ENCODE measurements around the gene TRPC3.
"Not testable (repeated sequence)": the region's sequence is repeated elsewhere in the genome, so short reads cannot be mapped to it uniquely, and the experiment has no call there.

The TRPC3 gene

GRCh38 chr4:121943941-121944340 is 7.9 kb downstream of the TRPC3 start:
- DNase-seq = peak; percentile 21

- no peak for DNase-seq
These were observed 12.2 kb downstream of the TRPC3 start for GRCh38 chr4:121939690-121940089.

GRCh38 chr4:121938282-121939092 is 13.4 kb downstream of the TRPC3 start:
- no peak for DNase-seq

- no peak for DNase-seq
These were observed 15.8 kb downstream of the TRPC3 start for GRCh38 chr4:121936101-121936500.

GRCh38 chr4:121934635-121935034 is 17.2 kb downstream of the TRPC3 start:
- DNase-seq = no peak

- no peak for DNase-seq
These were observed 19.5 kb downstream of the TRPC3 start for GRCh38 chr4:121932212-121932974.

GRCh38 chr4:121930304-121930703 is 21.6 kb downstream of the TRPC3 start:
- DNase-seq = no peak

GRCh38 chr4:121927948-121928347 is 23.9 kb downstream of the TRPC3 start:
- DNase-seq = no peak

GRCh38 chr4:121926490-121926889 is 25.4 kb downstream of the TRPC3 start:
- not testable (repeated sequence) for DNase-seq

- DNase-seq = no peak
These were observed 28.6 kb downstream of the TRPC3 start for GRCh38 chr4:121923306-121923705.

- DNase-seq = no peak
These were observed 38.2 kb downstream of the TRPC3 start for GRCh38 chr4:121913667-121914066.

- DNase-seq = no peak
These were observed 43.5 kb downstream of the TRPC3 start for GRCh38 chr4:121908346-121908745.

- peak; percentile 58 for DNase-seq
These were observed 51.5 kb downstream of the TRPC3 start for GRCh38 chr4:121900132-121900983.

GRCh38 chr4:121898150-121898549 is 53.7 kb downstream of the TRPC3 start:
- DNase-seq = peak; percentile 9

GRCh38 chr4:121888134-121888533 is 63.7 kb downstream of the TRPC3 start:
- no peak for DNase-seq

- no peak for DNase-seq
These were observed 66.7 kb downstream of the TRPC3 start for GRCh38 chr4:121885115-121885514.

GRCh38 chr4:121881158-121881557 is 70.7 kb downstream of the TRPC3 start:
- no peak for DNase-seq

- DNase-seq = no peak
These were observed 72.7 kb downstream of the TRPC3 start for GRCh38 chr4:121879135-121879534.

GRCh38 chr4:121877041-121877773 is 74.7 kb downstream of the TRPC3 start:
- DNase-seq = no peak

GRCh38 chr4:121876070-121876469 is 75.8 kb downstream of the TRPC3 start:
- no peak for DNase-seq

GRCh38 chr4:121875652-121876051 is 76.2 kb downstream of the TRPC3 start:
- no peak for DNase-seq

- no peak for DNase-seq
These were observed 78.3 kb downstream of the TRPC3 start for GRCh38 chr4:121873604-121874003.

Measured in activated CD4-positive, alpha-beta T cell treated with anti-CD3 and anti-CD28 coated beads, Interleukin-2, amount 50 U/mL, for 16 hours (primary cell).